HL-60/S4 treated with phorbol 12-myristate 13-acetate at 8.2 ng/mL for 4 days and 3 days (cell line): ENCODE data around the gene MCM6.

Experiments used
- in situ Hi-C: fragments of 300-500 bp; cut with MboI; formaldehyde crosslinking; loops from 2 replicates; pipeline ENCODE4 v1.15.0; 2022; ENCODE audit warnings: low sequenced_read_pairs

Gene MCM6

DNA sequence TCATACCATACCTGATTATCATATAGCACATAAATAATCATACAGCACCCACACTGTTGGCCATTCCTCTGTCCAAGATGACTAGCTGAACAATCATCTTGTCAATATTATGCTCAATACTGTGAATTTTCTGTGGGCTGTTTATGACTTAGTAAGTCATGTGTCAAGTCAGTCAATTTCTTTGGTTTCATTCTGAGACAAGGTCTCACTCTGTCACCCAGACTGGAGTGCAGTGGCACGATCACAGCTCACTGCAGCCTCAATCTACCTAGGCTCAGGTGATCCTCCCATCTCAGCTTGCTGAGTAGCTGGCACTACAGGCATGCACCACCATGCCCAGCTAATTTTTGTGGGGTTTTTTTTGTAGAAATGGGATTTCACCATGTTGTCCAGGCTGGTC is 5.7 kb downstream of the MCM6 start:
- in situ Hi-C loops: no loop called here

DNA sequence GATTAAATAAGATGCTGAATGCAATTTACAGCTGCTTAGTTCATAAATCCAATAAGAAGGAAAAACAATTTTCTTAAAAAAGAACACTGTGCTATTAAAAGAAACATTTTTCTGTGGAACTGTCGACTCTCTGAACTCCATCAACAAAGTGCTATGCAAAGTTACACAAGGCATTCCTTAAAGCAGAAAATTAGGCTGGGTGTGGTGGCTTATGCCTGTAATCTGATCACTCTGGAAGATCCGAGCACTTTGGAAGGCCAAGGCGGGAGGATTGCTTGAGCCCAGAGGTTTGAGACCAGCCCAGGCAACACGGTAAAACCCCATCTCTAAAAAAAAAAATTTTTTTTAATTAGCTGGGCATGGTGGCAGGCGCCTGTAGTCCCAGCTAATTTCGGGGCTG is 13.0 kb downstream of the MCM6 start:
- in situ Hi-C loops: no loop called here

DNA sequence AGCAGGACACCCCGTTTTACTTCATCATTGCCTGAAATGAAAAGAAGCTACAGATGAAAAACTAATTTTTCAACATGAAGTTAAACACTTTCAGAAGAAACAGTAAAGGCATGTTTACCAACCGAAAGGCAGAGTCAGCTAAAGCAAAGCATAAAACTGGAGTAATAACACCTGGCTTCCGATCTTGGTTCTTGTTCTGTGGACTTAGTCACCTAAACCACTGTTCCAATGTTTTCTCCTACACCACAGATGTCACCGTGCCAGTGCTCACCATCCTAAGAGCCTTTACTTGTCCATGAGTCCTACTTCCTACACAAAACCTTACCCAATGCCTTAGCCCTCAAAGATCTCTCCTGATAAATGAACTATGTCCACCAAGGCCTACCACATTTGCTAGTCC is 13.5 kb downstream of the MCM6 start:
- in situ Hi-C loops: no loop called here

DNA sequence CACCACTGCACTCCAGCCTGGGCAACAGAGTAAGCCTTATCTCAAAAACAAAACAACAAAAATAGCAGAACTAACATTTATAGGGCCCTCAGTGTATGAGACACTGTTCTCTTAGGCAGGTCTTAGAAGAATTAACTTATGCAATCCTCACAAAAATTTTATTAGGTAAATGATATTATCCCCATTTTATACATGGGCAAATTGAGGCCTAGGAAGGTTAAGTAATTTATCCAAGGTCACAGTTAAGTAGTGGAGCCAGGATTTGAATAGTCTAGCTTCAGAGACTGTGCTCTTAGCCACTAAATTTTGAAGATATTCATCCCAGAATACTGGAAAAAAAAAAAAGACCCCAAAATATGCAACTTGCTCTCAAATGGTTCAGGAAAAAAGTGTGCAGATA is 22.8 kb downstream of the MCM6 start:
- in situ Hi-C loops: no loop called here

DNA sequence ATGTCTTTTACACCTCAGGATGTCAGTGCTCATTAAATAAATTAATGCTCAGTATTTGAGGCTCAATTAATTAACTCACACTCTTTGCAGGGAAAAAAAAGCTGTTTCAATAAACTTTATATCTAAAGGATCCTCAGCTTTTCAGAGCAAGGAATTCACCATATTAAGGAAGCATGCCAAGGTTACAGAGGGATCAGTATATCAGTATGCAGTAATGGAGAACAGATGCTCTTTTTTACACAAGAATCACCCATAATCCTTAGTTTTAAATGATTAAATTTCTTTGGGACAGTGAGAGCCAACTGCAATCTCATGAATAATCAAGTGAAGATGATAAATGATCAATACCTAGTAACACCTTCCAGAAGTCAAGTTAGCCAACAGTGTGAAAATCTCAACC is 24.4 kb downstream of the MCM6 start:
- in situ Hi-C loops: no loop called here

DNA sequence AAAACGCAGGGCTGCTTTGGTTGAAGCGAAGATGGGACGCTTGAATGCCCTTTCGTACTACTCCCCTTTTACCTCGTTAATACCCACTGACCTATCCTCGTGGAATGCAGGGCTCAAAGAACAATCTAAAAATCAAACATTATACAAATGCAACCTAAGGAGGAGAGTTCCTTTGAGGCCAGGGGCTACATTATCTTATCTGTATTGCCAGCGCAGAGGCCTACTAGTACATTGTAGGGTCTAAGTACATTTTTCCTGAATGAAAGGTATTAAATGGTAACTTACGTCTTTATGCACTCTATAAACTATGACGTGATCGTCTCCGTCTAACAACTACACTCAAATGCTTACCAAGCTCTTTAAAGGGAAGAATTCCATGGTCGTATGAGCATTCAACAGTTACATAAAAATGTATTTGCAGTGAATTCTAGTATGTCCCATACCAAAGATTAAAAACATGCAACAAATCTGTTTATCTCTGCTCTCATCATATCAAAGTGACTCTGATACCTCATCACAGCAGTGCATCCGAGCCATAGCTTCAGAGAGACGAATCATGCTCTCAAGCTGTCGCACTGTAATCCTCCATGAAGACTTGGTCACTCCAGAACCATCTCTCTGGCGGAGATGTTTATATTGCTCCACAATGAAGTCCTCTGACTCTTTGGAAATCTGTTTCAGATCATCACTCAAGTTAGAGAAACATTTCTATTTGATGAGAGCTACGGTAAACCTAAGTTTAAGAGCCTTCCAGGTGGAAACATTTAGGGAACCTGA is 25.2 kb downstream of the MCM6 start:
- in situ Hi-C loops: no loop called here

DNA sequence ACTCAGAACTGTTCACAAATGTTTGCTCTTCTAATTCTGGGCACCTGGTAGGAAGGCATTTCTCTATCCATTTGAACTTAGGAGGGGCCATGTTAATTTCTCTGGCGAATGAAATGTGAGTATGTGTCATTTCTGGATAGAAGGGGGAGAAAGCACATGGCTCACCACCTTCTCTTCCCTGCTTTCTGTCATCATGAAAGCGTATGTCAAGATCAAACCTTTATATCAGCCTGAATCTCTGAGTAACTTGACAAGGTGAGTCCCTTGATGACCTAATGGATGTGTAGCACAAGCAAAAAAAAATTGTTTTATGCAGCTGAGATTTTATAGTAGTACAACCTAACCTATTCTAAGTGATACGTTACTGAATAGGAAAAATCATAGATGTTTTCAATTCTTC is 27.2 kb downstream of the MCM6 start:
- in situ Hi-C loops: no loop called here

DNA sequence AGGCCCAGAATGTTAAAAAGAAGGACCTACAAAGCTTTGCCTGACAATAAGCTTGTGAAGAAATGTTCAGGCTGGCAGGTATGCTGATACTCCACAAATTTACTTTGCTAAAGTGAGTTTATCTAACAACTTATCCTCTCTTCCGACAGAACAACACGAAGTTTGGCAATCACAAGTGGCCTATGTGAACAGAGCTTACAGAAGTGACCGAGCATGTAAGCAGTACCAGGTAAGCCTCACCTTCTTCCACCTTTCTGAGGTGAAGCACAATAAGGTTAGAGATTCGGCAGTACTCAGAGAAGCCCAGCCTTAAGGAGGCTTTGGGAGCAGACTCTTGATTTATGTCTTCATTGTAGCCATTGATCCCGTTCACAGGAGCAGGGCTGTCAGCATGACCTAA is 30.2 kb downstream of the MCM6 start:
- in situ Hi-C loops: no loop called here

DNA sequence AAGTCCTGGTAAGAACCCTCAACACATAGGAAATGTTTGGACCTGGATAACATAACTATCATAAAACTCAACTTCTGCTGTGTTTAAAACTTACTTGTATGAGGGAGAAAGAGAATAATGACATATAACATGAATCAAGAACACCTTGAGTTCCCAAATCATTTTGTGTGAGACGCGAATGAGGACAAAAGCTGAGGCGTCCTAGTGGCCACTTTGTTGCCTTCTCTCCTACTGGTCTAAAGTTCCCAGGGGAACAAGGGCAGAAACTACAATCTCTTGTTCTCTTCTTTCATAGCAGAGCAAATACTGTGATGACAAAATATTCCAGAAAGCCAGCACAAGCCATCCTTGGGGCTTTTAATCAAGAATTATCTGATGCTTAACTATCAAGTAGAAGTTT is 31.0 kb downstream of the MCM6 start:
- in situ Hi-C loops: no loop called here

DNA sequence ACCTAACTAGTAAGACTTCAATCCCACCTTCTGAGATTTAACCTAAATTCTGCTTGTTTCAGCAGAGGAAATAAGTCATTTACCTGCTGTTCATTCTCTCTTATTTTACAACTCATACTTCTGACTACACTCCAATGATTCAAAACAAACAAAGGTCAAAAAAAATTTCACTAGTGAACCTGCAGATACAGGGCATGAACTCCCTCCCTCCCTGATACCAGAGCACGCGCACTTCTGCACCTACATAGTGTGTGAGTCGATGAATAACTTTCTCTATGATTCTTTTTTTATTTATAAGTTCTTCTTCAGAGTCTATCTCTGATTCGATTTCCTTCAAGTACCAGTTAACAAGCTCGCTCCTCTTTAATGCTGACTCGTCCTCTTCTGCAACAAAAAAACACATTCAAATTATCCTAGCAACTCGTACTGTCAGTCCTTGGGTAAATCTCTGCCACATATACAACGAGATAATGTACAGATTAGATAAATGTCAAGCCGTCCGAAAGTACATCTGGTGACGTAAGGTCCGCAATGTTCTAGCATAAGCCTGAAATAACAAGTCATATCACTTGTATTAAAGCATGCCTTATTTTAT is 31.8 kb downstream of the MCM6 start:
- in situ Hi-C loops: no loop called here

DNA sequence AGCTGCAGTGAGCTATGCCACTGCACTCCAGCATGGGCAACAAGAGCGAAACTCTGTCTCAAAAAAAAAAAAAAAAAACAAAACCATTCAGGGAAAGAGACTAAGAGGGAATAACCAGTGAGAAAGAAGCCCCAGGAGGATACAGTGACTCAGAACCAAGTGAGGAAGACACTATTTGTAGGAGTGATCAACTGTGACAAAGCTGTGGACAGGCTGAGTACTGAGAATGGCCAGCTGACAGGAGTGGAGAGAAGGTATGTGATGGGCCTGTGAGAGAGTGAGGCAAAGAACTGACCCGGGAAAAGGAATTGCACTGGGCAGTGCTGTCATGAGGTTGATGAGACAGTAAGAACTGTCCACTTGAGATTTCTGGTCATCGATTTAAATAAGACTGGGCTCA is 32.6 kb downstream of the MCM6 start:
- in situ Hi-C loops: no loop called here

DNA sequence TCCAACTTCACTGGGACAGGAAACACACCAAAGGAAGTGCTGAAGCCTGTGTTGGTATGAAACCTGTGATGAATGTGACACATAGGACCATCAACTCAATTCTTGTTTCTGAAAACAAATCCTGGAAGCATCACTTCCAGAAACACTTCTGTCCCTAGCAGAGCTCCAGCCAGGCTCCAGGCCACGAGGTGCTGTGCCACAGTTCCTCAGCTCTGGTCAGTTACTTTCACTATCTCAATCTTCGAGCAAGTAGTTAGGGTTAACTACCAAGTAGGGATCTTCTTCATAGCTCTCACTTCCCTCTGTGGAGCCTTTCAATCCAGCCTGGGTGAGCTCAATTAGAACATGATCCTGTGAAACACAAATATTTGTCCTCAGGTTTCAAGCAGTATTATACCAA is 35.6 kb downstream of the MCM6 start:
- in situ Hi-C loops: no loop called here

DNA sequence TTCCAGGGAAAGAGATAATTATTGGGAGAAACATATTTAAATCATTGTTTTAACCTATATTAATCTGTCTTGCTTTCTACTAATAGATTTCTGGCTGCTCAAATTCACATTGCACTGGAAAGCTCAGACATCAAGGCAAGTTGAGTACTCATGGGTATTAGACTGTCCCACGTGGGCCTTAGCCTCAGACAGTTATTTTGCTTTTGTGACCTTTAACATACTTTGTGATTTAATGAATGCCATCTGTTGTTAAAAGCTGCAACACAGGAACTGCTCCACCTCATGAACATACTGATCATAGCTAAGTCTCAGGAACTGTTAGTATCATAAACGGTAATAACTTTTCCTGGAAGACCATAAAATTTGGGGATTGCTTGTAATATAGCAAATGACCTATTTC is 36.5 kb downstream of the MCM6 start:
- in situ Hi-C loops: no loop called here

DNA sequence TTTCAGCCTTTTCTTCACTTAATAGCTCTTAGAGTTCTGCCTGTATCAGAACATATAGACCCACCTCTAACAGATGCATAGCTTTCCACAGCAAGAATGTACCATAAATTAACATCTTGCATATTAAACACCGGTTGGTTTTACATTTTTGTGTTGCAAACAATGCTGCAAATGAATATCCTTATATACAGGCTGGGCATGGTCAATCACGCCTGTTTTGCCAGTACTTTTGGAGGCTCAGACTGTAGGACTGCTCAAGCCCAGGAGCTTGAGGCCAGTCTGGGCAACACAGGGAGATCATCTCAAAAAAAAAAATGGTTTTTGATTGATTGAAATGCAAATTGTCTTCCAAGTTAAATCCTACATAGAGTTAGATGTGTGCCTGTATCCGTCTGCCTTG is 37.7 kb downstream of the MCM6 start:
- in situ Hi-C loops: no loop called here

DNA sequence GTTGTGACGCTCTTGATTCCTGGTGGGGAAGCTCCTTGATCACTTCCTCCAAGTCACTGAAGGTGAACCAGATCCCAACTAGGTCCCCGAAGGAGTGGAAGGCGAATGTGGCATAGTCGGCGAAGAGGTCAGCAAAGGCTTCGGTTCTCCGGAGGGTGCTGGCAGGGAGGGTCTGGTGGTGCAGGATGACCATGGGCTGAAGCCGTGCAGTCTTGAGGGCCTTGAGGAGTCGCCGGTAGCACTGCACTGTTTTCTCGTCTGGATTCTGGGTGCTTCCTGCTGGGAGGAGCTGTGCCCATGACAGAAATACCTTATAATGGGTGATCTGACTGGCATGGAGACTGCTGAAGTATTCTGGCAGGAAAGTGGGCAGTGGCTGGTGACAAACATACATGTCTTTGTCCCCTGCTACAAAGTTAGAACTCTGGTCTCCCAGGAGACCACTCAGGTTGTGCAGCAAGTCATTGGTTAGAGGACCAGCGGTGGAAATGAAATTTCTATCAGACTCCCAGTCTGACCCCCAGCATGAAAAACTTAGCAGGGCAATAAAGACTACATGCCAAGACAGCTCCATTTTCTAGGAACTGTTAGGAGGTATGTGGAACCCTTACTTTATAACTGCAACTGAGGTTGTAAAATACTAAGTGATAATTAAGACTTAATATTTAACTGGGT is 39.5 kb downstream of the MCM6 start, which contains the start of gene LCT:
TSS of gene LCT (minus strand) at position 589 of the 675 bp plus-strand sequence. CDS start at position 574, 15 bp downstream.
- in situ Hi-C loops: no loop called here

DNA sequence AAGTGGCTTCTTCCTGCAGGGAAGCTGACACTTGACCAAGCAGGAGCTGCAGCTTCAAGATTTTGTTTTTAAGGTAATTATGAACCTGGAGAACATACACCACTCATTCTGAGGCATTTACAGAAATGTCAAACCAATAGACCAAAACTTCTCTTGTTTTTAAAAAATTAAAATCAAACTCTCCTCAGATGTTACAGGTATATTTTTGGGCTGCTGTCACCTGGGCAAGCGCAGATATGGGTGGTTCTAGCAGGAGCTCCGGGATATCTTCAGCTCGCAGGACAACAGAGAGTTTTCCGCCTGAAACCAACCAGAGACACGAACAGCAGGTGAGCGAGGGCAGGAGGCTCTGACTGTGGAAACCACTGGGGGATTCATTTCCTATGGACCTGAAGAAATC is 43.4 kb downstream of the MCM6 start:
- in situ Hi-C loops: no loop called here

DNA sequence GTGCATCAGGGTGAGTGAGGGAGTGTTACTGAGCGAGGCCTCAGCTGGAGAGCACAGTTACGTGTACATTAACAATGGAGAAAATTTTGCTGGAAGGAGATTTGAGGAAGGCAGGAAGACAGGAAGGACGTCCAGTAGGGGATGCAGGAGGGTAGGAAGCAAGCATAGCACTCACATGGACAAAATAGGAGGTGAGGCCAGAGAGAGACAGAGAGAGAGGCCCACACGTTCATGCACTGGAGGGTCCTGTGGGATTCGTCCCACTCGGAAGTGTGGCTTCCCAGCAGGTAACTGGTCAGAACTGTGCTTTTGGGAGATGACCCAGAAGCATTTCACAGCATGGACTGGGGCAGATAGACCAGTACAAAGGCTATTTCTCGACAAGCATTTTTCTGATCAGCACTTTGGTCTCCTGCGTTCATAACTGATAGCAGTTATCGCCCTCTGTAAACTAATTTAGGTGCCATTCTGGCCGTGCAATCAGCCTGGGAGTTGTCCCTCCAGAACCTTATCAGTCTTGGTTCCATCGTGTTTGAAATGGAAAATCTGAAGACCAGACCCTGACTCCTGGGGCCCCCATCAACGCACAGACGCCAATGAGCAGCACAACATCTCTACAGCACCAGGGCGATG is 44.9 kb downstream of the MCM6 start:
- in situ Hi-C loops: no loop called here

DNA sequence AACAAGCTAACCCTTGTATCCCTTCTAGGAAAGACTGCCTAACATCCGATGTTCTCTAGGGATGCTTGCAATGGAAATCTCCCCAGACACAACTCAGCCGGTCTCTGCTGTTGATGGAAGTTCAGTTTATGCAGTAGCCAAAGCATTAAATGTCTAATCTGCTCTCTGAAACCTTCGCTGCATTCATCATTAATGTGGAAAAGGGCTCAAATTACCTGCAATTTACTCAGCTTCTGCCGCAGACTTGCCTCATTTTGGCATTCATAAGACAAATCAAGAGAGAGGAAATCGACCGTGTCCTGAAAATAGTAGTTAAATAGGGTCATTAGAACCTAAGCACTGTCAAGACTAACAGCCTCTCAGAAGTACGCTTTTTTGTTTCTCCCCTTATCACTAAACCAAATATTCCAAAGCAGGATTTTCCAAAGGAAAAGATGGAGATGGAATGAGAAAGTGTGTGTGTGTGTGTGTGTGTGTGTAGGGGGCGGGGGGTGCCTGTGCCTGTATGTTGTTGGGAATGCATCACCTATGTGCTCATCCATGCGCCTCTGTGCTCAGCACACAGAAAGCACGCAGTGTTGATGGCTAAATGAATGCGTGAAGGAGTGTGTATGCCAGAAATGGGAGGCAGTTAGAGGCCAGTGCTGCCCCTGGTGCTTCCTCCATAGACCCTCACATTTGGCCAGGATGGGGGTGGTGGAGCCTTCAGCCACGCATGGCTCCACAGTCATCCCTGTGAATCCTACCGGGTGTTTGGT is 46.7 kb downstream of the MCM6 start:
- in situ Hi-C loops: no loop called here

DNA sequence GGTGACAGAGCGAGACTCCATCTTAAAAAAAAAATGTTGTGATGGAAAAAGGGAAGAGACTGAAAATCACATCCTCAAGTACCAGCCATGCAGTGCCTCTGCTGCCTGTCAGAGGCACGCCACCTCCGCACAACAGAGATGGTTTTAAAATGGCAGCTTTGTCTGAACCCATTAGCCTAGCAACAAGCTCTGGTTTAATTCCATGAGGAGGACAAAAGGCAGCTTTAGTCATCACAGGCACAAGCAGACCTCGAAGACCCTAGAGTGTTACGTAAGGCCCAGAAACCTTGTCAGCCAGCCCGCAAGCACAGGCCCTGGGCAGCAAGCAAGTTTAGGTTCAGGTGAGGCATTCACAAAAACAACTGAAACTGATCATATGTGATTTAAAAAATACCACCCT is 49.7 kb downstream of the MCM6 start:
- in situ Hi-C loops: no loop called here

DNA sequence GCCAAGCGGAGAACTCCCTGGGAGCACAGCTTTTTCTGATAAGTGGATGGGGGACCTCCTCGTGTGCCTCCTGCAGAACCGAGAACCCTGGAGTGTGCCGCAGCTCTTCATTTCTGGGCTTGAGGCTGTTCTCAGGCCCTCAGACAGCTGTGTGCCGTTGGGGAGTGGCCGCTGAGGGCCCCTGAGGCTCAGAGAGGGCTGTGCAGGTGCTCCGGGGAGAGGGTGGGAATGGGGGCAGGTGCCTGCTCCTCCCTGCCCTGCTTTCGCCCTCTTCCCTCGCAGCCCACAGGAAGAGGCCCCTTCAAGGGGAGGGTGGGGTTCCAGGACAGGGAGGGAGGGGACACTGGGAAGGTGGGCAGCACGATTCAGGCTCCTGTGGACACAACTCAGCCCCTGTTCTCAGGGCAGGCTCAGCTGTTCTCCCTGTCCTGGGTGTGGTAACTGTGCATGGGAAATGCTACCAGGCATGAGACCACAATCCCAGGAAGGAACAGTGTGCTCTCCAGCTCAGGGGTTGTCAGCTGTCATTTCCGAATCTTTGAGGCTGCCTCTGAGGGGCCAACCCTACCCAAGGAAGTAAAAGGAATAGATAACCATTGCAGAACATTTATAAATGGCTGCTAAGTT is 50.6 kb downstream of the MCM6 start:
- in situ Hi-C loops: no loop called here

DNA sequence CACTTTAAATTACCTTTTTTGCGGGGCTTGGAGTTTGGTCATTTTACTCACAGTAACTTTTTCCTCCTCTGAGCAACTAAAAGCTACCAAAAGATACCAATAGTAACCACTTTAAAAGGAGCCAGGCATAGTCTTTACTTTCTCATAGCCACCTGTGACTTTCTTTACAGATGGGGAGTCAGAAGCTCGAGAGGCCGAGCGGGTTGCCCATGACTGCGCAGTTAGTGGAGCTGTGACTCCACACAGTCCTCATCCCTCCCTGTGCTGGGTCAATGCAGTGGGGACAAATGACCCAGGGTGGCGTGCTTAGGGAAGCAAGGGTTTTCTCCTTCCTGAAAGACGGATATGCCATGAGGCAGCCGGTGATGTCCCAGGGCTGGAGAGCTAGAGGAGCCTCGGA is 51.1 kb downstream of the MCM6 start:
- in situ Hi-C loops: no loop called here
